Measurements from ENCODE around the gene IL18BP. TPM values are rescaled to one million over a fixed set of nuclear protein-coding genes. Genes with fewer than 3 reads are reported as not detected.

Gene IL18BP
- total RNA-seq, 1 donor, result 2.2 TPM

DNA sequence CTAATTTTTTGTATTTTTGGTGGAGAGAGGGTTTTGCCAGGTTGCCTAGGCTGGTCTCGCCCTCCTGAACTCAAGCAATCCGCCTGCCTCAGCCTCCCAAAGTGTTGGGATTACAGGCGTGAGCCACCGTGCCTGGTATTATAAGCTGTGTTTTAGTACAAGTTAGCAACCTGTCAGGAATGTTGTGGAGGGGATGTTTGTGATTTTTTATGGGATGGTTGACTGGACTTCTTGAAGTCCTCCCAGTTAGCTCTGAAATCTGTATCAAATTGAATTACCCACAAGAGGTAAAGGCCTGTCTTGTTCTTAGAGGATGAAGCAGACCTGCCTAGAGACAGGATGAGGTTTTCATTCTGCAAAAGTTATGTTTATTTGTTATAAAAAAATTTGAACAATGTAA, 34.1 kb upstream of the IL18BP start:
- no peak for DNase-seq (ENCODE audit: low read depth)
- no peak overlapping the region for H3K4me3 ChIP-seq (ENCODE audit: low read depth, low read length)
- TF ChIP-seq CTCF (IDR thresholded peaks at IDR 0.05; ENCODE audit: insufficient read depth, low read length), result no peak

DNA sequence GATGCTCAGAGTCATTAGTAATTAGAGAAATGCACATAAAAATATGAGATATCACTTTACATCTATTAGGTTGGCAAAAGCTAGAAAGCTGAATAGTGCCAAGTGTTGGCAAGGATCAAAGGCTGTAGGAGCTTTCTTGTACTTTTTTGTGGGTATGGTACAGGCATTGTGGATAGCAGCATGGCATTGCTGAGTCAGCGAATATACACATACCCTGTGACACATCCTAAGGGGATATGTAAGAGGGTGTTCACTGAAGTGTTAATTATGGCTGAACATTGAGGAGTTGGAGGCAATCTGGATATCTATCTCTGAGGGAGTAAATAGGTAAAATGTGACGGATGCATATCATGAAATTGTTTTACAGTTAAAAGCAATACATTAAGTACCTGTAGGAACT, 27.0 kb upstream of the IL18BP start:
- no peak overlapping the region for H3K4me3 ChIP-seq (ENCODE audit: low read depth, low read length)
- TF ChIP-seq CTCF (IDR thresholded peaks at IDR 0.05; ENCODE audit: insufficient read depth, low read length), result no peak
- no peak for DNase-seq (ENCODE audit: low read depth)

- H3K4me3 ChIP-seq (ENCODE audit: low read depth, low read length), result no peak overlapping the region
- no peak for TF ChIP-seq CTCF (IDR thresholded peaks at IDR 0.05; ENCODE audit: insufficient read depth, low read length)
- DNase-seq (ENCODE audit: low read depth), result no peak
These were observed 22.2 kb upstream of the IL18BP start for GRCh38 chr11:71976551-71976950.

DNA sequence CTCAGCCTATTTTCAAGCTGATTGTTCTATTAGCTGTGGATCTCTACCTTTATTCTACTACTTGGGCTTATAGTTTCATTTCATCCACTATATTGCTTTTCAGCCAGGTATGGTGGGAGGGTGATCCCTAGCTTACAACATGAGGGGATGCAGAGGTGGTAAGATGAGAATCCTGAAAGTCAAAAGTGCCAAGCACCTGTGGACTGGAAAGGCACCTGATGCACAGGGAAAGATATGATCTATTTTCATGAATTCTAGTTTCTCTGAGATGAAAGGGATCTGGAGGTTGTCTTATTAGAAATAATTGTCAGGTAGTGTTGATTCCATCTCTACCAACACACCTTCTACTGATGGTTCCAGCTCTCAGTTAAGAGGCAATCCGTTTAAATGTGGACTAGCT, 21.6 kb upstream of the IL18BP start:
- no peak overlapping the region for H3K4me3 ChIP-seq (ENCODE audit: low read depth, low read length)
- DNase-seq (ENCODE audit: low read depth), result no peak

DNA sequence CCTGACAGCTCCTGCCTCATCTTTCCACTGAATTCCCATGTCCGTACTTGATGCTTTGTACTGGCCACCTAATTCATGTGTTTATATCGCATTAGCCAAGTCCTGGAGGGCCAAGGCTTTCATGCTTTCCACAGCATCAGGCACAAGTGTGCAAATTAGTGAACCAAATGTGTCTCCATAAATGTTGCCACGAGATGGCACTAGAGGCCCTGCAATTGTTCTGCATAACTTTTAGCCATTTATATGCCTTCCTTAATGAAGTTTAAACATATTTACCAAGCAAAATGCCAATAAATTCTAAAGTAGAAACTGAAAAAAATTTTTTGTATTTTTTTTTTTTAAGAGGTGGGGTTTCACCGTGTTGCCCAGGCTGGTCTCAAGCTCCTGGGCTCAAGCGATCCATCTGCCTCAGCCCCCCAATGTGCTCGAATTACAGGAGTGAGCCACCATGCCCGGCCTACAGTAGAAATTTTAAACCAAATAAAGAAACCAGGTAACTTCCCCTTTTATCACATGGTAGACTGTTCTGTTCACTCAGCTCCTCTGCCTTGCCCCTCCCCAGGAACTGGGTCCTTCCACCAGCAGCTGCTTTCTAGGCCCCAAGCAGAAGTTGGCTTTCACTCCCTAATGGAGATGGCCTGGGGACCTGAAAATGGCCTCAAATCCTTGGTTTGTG, 20.8 kb upstream of the IL18BP start:
- H3K4me3 ChIP-seq (ENCODE audit: low read depth, low read length), result no peak overlapping the region
- DNase-seq (ENCODE audit: low read depth), result peak; percentile 75
- TF ChIP-seq CTCF (IDR thresholded peaks at IDR 0.05; ENCODE audit: insufficient read depth, low read length), result peak; percentile 72

More for the DNA sequence above, 21.6 kb upstream of the IL18BP start:
- TF ChIP-seq CTCF (IDR thresholded peaks at IDR 0.05; ENCODE audit: insufficient read depth, low read length), result no peak

DNA sequence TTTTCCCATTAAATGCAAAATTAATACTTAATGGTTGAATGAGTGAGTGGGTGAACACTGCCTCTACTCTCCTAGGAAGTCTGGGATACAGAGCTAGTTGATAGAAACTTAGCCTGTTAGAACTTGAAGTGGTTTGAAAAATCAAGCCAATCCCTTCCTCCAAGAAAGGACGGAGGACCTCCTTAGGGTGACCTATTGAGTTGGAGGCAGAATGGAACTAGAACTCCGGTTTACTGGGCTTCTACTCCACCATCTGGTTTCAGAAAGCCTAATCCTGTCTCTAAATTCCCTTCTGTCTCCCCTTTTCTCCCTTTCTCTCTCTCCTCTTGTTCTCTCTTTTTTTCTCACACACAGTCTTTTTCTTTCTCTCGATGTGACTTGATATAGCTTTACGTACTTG, 19.6 kb upstream of the IL18BP start:
- H3K4me3 ChIP-seq (ENCODE audit: low read depth, low read length), result no peak overlapping the region
- DNase-seq (ENCODE audit: low read depth), result no peak
- TF ChIP-seq CTCF (IDR thresholded peaks at IDR 0.05; ENCODE audit: insufficient read depth, low read length), result no peak

DNA sequence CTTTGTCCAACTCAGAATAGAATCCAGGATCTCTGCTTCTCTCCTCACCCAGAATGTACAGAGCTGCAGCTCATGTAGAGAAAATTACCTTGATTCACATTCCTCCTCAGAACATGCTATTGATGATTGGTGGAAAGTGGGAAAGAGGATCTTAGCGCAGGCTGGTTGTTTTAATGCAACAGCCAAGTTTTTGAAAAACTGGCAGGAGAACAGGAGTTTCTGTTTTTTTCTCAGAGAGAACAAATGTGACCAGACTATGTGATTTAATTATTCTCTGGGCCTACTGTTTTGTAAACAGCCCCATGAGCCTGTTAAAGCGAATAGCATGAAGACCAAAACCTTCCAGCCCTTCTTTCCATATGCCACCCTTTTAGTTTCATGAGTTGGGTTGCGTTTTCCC, 19.1 kb upstream of the IL18BP start:
- no peak for DNase-seq (ENCODE audit: low read depth)
- H3K4me3 ChIP-seq (ENCODE audit: low read depth, low read length), result no peak overlapping the region
- no peak for TF ChIP-seq CTCF (IDR thresholded peaks at IDR 0.05; ENCODE audit: insufficient read depth, low read length)
